HUES6 (cell line): ENCODE data around the gene TRIM28.
A peak's percentile ranks its signal among the peaks of the same experiment; 100 is the strongest.
"Not testable (repeated sequence)": the region's sequence is repeated elsewhere in the genome, so short reads cannot be mapped to it uniquely, and the experiment has no call there.

ENCODE experiments used
- H3K27ac ChIP-seq: 2 replicates; pipeline ENCODE4 v1.7.0; 2013; ENCODE audit warnings: low read depth, mild to moderate bottlenecking, low read length, inconsistent platforms
- H3K27me3 ChIP-seq: 2 replicates; pipeline ENCODE4 v1.6.1; 2013; ENCODE audit warnings: low read length; ENCODE audit not compliant: control insufficient read depth, insufficient read depth
- H3K36me3 ChIP-seq: 2 replicates; pipeline ENCODE4 v1.6.1; 2013; ENCODE audit warnings: low read length; ENCODE audit not compliant: control insufficient read depth, insufficient read depth
- H3K4me1 ChIP-seq: 2 replicates; pipeline ENCODE4 v1.6.1; 2013; ENCODE audit warnings: low read length; ENCODE audit not compliant: control insufficient read depth, insufficient read depth
- H3K4me3 ChIP-seq: 2 replicates; pipeline ENCODE4 v1.5.1; 2013; ENCODE audit warnings: low read depth, low read length
- H3K9ac ChIP-seq: one replicate; pipeline ENCODE4 v1.6.1; 2013; ENCODE audit warnings: mild to moderate bottlenecking, low read length
- H3K9me3 ChIP-seq: 2 replicates; pipeline ENCODE4 v1.6.1; 2013; ENCODE audit warnings: low read depth, low read length; ENCODE audit not compliant: control insufficient read depth, insufficient read depth

The TRIM28 gene

DNA sequence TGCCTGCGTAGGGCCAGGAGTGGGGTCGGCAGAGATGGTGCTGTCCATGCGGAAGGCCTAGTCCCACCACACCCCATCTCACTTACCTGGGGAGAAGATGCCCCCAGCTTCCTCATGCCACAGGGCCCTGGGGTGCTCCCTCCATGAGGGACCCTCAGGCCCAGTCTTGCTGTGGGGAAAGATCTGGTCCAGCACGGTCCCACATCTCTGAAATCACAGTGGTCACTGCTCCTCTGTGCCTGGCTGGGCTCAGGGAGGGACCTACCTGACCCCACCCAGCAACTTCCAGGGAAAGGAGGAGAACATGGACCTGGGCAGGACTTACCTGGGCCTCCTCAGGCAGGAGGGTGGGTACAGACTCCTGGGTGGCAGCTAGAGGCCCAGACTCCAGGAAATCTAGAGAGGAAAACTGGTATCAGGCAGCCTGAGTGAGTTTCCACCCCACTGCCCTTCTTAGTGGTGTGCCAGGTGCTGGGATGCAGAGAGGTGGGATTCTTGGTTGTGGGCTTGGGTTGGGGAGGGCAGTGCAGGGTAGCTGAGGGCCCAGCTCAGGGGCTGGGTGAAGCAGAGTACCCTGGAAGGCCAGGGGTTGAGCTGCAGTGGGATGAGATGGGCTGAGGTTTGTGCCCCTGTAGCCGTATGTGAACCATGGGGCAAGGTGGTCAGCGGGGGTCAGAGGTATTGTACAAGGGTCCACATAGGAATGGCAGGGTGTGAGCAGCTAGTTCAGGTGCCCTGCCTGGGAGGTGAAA, 25.5 kb downstream of the TRIM28 start:
- peaks cover 16% of the 10 kb centered on the region for H3K36me3 ChIP-seq
- peaks cover 8% of the 10 kb centered on the region; the same call in 1 of the 2 replicates for H3K4me1 ChIP-seq
- no peak overlapping the region for H3K4me3 ChIP-seq
- no peaks in the 10 kb centered on the region for H3K9me3 ChIP-seq
- H3K27me3 ChIP-seq = peaks cover 2% of the 10 kb centered on the region
- H3K9ac ChIP-seq = no peak overlapping the region
- no peak overlapping the region for H3K27ac ChIP-seq

DNA sequence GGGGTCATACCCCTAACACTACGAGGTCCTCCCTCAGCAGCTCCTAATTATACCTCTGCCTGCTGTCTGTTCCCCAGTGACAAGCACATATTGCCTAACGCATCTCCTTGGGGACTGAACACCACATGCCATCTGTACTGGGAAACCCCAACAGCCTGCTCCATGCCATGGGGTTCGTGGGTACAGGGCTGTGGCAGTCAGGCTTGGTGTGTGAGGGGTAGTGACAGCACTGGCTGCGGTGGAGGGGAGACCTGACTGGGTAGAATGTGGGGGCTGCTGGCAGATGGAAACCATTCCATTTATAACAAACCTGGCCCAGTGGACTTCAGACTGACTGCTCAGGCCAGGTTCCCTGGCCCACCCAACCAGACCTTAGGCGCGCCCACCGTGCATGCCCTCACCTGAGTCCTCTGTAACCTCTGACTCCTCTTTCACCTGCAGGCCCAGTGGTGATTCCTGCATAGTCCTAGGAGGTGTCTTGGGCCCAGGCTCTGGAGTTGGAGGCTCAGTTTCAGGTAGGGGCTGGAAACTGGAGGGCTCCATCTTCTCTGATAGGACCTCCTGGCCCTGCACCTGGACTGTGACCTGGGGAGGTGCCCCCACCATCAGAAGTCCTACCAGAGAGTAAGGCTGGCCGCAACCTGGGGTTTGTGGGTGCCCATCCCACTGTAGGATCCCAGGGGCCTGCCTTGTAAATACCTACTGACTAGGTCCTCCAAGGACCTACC, 26.2 kb downstream of the TRIM28 start:
- no peak overlapping the region for H3K9ac ChIP-seq
- H3K36me3 ChIP-seq = peaks cover 16% of the 10 kb centered on the region
- H3K27ac ChIP-seq = no peak overlapping the region
- H3K4me3 ChIP-seq = no peak overlapping the region
- H3K4me1 ChIP-seq = peaks cover 8% of the 10 kb centered on the region; the same call in 1 of the 2 replicates
- H3K9me3 ChIP-seq = no peaks in the 10 kb centered on the region
- H3K27me3 ChIP-seq = no peaks in the 10 kb centered on the region

DNA sequence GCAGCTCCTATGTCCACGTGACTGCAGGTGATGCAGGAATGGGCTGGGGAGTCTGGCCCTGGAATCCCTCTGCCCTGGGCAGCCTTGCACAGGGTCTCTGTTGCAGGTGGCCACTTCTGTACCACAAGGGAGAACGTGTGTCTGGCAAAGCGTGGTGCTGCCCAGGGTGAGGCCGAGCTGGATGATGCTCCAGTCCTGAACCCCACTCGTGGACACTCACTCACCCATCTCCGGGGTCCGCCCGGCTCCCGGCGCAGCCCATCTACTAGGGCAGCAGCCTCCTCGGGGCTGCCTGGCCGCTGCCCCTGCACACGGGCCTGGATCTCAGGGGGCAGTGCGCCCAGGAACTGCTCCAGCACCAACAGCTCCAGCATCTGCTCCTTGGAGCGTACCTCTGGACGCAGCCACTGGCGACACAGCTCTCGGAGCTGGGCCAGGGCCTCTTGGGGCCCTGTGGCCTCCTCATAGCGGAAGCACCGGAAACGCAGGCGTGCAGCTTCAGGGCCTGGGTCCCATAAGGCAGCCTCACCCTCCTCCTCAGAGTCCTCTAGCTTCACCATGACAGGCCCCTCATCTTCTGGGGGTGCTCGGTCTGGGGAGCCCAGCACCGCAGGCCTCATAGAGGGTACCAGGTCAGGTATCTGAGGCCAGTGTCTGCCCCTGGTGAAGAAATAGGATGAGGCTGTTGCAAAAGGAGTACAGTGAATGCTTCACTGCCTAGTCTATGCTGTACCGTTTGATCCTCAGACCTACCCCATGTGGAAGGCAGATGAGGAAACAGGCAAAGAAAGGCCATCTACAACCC, 27.1 kb downstream of the TRIM28 start:
- no peaks in the 10 kb centered on the region for H3K27me3 ChIP-seq
- H3K9ac ChIP-seq = no peak overlapping the region
- H3K9me3 ChIP-seq = no peaks in the 10 kb centered on the region
- no peak overlapping the region for H3K4me3 ChIP-seq
- H3K27ac ChIP-seq = no peak overlapping the region
- peaks cover 16% of the 10 kb centered on the region for H3K36me3 ChIP-seq
- peaks cover 8% of the 10 kb centered on the region; the same call in 1 of the 2 replicates for H3K4me1 ChIP-seq

DNA sequence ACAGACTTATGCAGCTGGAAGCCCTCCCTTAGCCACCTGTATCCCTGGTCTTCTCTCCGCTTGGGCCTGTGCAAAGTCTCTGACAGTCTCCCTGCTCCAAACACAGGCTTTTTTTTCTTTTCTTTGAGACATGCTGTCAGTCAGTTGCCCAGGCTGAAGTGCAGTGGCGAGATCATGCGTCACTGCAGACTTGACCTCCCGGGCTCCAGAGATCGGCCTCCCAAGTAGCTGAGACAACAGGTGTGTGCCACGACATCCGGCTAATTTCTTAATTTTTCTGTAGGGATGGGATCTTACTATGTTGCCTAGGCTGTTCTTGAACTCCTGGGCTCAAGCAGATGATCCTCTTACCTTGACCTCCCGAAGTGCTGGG, 27.7 kb downstream of the TRIM28 start:
- H3K9ac ChIP-seq = no peak overlapping the region
- no peaks in the 10 kb centered on the region for H3K9me3 ChIP-seq
- H3K4me1 ChIP-seq = peaks cover 8% of the 10 kb centered on the region; the same call in 1 of the 2 replicates
- H3K27me3 ChIP-seq = no peaks in the 10 kb centered on the region
- H3K27ac ChIP-seq = no peak overlapping the region
- H3K36me3 ChIP-seq = peaks cover 16% of the 10 kb centered on the region
- H3K4me3 ChIP-seq = no peak overlapping the region

DNA sequence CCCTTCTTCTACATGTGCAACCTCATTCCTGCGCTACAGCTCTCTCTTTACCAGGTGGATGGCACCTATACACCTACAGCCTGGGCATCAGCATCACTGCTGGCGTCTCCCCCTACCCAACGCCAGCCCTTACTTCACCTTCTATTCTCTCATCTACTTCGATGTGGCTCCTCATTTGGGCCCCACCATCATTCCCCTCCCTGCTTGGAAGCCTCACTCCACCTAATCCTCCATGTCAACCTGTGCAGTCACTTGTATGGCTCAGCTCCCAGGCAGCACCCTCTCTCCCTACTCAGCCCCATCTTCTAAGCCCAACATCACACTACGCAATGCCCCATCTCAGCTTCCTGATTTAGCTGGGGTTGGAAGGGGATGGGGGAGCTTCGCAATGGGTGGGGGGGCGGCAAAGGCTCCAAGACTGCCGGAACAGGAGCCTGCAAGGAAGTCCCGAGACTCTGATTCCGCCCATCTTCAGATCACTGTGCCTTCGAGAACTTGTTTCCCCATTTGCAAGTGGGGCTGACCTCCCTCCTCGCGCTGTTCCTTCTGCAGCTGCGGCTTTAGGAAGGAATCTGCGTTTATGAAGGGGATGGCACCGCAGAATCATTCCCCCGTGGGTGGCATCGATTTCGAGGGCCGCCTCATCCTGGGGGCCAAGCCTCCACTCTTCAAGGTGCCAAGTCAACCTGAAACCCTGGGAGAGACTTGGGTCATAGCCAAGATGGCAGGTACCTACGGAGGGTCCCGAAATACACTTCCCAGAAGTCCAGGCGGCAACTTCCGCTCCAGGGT, 28.4 kb downstream of the TRIM28 start:
- H3K4me1 ChIP-seq = peaks cover 8% of the 10 kb centered on the region; the same call in 1 of the 2 replicates
- H3K9ac ChIP-seq = peak overlapping the region; percentile 91
- no peak overlapping the region for H3K27ac ChIP-seq
- no peaks in the 10 kb centered on the region for H3K27me3 ChIP-seq
- peak overlapping the region; percentile 76 for H3K4me3 ChIP-seq
- H3K36me3 ChIP-seq = peaks cover 13% of the 10 kb centered on the region
- no peaks in the 10 kb centered on the region for H3K9me3 ChIP-seq

DNA sequence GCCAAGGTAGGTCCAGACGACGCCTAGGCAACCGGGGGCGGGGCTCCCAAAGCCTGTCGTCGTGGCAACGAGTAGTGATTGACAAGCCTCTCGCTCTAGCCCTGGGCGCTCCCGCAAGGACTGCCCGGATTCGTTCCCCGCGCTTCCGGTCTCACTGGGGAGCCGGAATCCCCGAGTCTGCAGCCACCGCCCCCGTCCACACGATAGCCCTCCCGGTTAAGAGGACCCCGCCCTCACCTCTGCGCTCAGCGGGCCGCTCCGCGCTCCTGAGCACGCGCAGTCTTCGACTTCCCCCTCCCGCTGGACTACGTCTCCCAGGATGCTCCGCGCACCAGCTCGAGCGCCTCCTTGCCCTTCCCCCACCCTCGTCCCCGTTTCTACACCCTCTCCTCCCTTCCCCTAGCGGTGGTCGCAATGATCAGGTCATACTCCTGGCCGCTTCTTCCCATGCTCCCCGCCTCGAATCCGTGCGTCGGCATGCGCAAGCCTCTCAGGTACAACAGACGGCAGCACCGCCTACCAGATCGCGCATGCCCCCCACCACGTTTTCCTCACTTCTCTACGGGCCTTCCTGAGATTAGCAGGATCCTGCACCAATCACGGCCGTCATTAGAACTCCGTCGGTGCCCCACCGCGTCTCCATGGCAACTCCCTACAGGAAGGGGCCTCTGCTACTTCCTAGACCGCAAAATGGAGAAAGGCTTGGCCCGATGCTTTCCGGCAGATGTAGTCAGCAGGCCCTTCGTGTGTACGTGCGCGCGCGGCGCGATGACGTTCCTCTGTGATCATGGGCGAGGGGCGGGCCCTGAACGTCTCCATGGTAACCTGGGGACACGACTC, 29.2 kb downstream of the TRIM28 start, which contains the start of gene MZF1:
Gene MZF1, minus strand, starts transcription at position 518 of the 840 bp plus-strand sequence. CDS start 1,946 bp downstream, outside the sequence.
- Histone ChIP-seq H3K9me3 (no peaks in the 10 kb centered on the region), H3K9ac (peak within 1 kb of the TSS; percentile 91), H3K27ac (peak within 1 kb of the TSS; percentile 77), H3K4me3 (peak within 1 kb of the TSS; percentile 76), H3K4me1 (peaks cover 8% of the 10 kb centered on the region; the same call in 1 of the 2 replicates), H3K36me3 (peaks cover 13% of the 10 kb centered on the region), H3K27me3 (no peaks in the 10 kb centered on the region)

DNA sequence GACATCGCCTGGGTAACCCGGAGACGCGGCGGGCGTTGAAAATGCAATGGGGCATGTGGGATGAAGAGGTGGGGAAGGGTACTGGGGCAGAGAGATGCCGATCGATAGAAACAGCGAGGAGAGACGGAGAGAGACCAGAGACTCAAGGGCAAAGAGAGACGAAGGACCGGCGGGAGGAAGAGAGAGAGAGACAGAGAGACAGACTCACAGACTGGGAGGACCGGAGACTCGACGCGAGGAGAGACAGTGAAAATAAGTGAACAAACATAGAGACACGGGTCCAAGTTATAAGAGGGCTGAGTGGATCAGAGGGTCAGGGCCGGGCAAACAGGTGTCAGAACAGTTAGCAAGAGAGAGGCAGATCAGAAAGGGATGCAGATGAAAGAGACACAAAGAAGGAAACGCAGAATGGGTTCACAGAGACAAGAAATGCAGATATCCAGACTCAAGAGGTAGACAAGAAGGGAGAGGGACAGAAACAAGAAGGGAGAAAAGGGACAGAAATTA, 29.8 kb downstream of the TRIM28 start:
- Histone ChIP-seq H3K4me3 (peak overlapping the region; percentile 76), H3K4me1 (peaks cover 8% of the 10 kb centered on the region; the same call in 1 of the 2 replicates), H3K9ac (peak overlapping the region; percentile 6), H3K36me3 (peaks cover 13% of the 10 kb centered on the region), H3K27ac (no peak overlapping the region), H3K27me3 (no peaks in the 10 kb centered on the region), H3K9me3 (no peaks in the 10 kb centered on the region)

DNA sequence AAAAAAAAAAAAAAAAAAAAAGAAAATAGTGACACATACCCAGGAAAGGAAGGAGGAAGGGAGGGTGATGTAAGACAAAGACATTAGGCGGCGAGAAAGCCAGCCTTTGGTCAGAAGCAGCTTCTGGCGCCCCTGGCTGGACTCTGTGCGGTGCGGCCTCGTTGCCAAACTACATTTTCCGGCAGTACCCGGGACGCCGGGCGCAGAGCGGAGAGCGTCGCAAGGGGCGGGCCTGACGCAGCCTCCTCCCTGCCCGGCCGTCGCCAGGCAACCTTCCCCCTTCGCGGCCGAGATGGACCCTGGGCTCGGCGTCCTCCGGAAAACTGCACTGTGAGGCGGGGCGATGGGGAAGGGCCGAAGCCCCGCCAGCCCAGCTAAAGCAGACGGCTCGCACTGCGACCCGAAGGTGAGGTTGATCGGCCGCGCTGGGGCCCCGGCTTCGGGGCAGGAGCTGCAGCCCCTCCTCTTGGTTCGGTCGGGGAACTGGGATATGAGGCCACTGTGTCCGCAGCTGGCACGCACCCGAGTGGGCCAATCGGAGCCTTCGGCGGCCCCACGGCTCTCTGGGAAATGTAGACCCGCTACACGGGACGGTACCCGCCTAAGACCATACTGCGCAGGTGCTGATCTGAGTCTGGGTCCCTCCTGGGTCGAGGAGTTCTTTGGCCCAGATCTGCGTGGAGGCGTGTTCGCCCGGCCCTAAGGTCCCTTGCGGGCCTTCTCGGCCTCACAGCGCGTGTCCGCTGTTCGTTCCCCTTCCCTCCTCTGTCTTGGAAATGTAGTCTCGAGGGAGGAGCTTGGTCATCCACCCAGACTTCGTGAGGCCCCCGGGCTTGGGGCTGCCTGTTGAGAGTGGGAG, 31.5 kb downstream of the TRIM28 start:
- Histone ChIP-seq H3K9me3 (no peaks in the 10 kb centered on the region), H3K36me3 (peaks cover 4% of the 10 kb centered on the region; the same call in 1 of the 2 replicates), H3K27me3 (no peaks in the 10 kb centered on the region), H3K9ac (peak overlapping the region; percentile 43), H3K4me3 (peak overlapping the region; percentile 80), H3K4me1 (peaks cover 8% of the 10 kb centered on the region; the same call in 1 of the 2 replicates), H3K27ac (peak overlapping the region; percentile 66)

DNA sequence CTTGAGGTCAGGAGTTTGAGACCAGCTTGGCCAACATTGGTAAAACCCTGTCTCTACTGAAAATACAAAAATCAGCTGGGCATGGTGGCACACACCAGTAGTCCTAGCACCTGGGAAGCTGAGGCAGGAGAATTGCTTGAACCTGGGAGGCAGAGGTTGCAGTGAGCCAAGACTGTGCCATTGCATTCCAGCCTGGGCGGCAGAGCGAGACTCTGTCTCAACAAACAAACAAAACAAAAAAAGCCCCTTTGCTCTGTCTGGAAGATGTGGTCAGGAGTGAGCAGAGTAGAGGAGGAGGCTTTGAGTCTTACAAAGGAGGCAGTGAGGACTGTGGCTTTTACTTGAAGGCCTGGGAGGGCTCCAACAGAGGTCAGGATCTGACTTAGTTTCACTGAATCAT, 33.7 kb downstream of the TRIM28 start:
- not testable (repeated sequence) for H3K27ac ChIP-seq, H3K9me3 ChIP-seq, H3K9ac ChIP-seq, H3K36me3 ChIP-seq, H3K4me1 ChIP-seq, H3K4me3 ChIP-seq, H3K27me3 ChIP-seq
